ENCODE data around the gene NCEH1. TPM values are rescaled to one million over a fixed set of nuclear protein-coding genes. Genes with fewer than 3 reads are reported as not detected.

The NCEH1 gene
- total and polyA plus RNA-seq, 9 of the 15 experiments (the other 6 are each of a cell fraction or from before 2014, with no cell fraction given) = 1.3 to 5.0 (median 2.8) TPM

GRCh38 chr3:172685331-172686214, 25.3 kb downstream of the NCEH1 start:
- intact Hi-C loops (cut with micrococcal nuclease) = no loop called here
- H3K27me3 ChIP-seq (ENCODE audit: control insufficient read depth in 2 of 2, insufficient read depth in 2 of 2, low read length in 2 of 2) = no peaks in the 10 kb centered on the region
- POLR2A ChIA-PET = interaction anchor here (0.7 to 0.9 kb wide), 2 partner anchors 10 to 228 kb away, joined by 3 read pairs; no protein-coding TSS in a partner anchor
- in situ Hi-C loops (cut with MboI) = no loop called here
- H2AFZ ChIP-seq (ENCODE audit: low read depth, low read length) = no peak overlapping the region
- CTCF ChIA-PET (ENCODE audit: low intra/inter-chr PET ratio) = no interaction called here
- ATAC-seq (no peak), FAIRE-seq (no peak), DNase-seq (ENCODE audit: extremely low read depth in 1 of 4, low spot score in 3 of 4) (no peak)
- no peaks in the 10 kb centered on the region for H3K9me3 ChIP-seq (replicated peaks; ENCODE audit: control insufficient read depth, insufficient read depth, low read depth, low read length)
- no peaks in the 10 kb centered on the region for H3K36me3 ChIP-seq (ENCODE audit: control insufficient read depth, insufficient read depth, low read length)
- BruUV-seq (replicated peaks) = no TSS peak
- H4K20me1 ChIP-seq (replicated peaks; ENCODE audit: control insufficient read depth, insufficient read depth, low read length) = no peaks in the 10 kb centered on the region
- no peak overlapping the region for H3K4me3 ChIP-seq
- H3K9ac ChIP-seq (ENCODE audit: insufficient read depth in 1 of 2, low read depth in 2 of 2, low read length in 2 of 2) = no peak overlapping the region
- WGBS (ENCODE audit: insufficient coverage, low coverage, missing lambda C conversion rate) = 26% methylated on average over 7 of the region's 7 CpGs
- no peak overlapping the region for H3K27ac ChIP-seq (ENCODE audit: extremely low read depth, low read depth, low read length)
- TF ChIP-seq POLR2A (conservative IDR thresholded peaks at IDR 0.05) = no peak
- TF ChIP-seq, protein P1, sequence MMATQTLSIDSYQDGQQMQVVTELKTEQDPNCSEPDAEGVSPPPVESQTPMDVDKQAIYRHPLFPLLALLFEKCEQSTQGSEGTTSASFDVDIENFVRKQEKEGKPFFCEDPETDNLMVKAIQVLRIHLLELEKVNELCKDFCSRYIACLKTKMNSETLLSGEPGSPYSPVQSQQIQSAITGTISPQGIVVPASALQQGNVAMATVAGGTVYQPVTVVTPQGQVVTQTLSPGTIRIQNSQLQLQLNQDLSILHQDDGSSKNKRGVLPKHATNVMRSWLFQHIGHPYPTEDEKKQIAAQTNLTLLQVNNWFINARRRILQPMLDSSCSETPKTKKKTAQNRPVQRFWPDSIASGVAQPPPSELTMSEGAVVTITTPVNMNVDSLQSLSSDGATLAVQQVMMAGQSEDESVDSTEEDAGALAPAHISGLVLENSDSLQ (IDR thresholded peaks at IDR 0.05) = 0 out of 2 replicates have a peak, but pooled peaks have one; percentile 24
- H3K4me1 ChIP-seq (replicated peaks in 1 of 2; ENCODE audit: control insufficient read depth in 2 of 2, insufficient read depth in 2 of 2, low read length in 2 of 2) = peaks cover 0 to 6% of the 10 kb centered on the region in 2 experiments; a peak in 2 of 5 replicates
- no peaks in the 10 kb centered on the region for H3K9me1 ChIP-seq (ENCODE audit: control insufficient read depth, insufficient read depth, low read length)
- no peaks in the 10 kb centered on the region for H3K79me2 ChIP-seq (ENCODE audit: control insufficient read depth, insufficient read depth, low read length)
- no peak overlapping the region for H3K4me2 ChIP-seq (ENCODE audit: insufficient read depth, low read length)

DNA sequence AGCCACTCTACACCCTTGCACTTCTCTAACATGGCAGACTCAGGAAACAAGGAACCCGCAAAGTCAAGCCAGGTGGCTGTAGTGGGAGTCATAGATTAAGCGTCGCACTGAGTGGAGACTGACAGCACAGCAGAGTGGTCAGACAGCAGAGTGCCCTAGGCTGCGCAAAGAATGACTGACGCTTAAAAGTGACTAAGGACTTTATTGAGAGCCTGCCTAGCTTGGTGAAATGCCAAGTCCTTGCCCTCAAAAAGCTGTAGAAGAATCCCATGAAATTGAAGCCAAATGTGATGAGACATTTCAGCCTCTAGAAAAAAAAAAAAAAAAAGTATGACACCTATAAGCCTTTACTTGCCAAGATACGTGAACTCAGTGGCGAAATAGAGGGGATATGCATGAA, 30.2 kb downstream of the NCEH1 start:
- H3K9me3 ChIP-seq (replicated peaks; ENCODE audit: control insufficient read depth, insufficient read depth, low read depth, low read length) = no peaks in the 10 kb centered on the region
- H4K20me1 ChIP-seq (replicated peaks; ENCODE audit: control insufficient read depth, insufficient read depth, low read length) = no peaks in the 10 kb centered on the region
- intact Hi-C loops (cut with micrococcal nuclease) (no loop called here), in situ Hi-C loops (cut with MboI) (no loop called here)
- H3K9ac ChIP-seq (ENCODE audit: insufficient read depth in 1 of 2, low read depth in 2 of 2, low read length in 2 of 2) = no peak overlapping the region
- no peaks in the 10 kb centered on the region for H3K79me2 ChIP-seq (ENCODE audit: control insufficient read depth, insufficient read depth, low read length)
- FAIRE-seq (peak; percentile 11), ATAC-seq (peak; percentile 82), DNase-seq (ENCODE audit: extremely low read depth in 1 of 4, low spot score in 3 of 4) (peak in 2 of 4 experiments; percentile 26 to 49)
- 23% methylated on average over 7 of the region's 7 CpGs for WGBS (ENCODE audit: insufficient coverage, low coverage, missing lambda C conversion rate)
- H3K27ac ChIP-seq (ENCODE audit: extremely low read depth, low read depth, low read length) = no peak overlapping the region
- no peaks in the 10 kb centered on the region; a peak in 1 of 5 replicates for H3K4me1 ChIP-seq (replicated peaks in 1 of 2; ENCODE audit: control insufficient read depth in 2 of 2, insufficient read depth in 2 of 2, low read length in 2 of 2)
- no peak overlapping the region for H2AFZ ChIP-seq (ENCODE audit: low read depth, low read length)
- ChIA-PET POLR2A (no interaction called here), CTCF (ENCODE audit: low intra/inter-chr PET ratio) (no interaction called here)
- H3K4me2 ChIP-seq (ENCODE audit: insufficient read depth, low read length) = no peak overlapping the region
- H3K36me3 ChIP-seq (ENCODE audit: control insufficient read depth, insufficient read depth, low read length) = no peaks in the 10 kb centered on the region
- H3K9me1 ChIP-seq (ENCODE audit: control insufficient read depth, insufficient read depth, low read length) = no peaks in the 10 kb centered on the region
- H3K4me3 ChIP-seq = no peak overlapping the region
- no TSS peak for BruUV-seq (replicated peaks)
- no peaks in the 10 kb centered on the region for H3K27me3 ChIP-seq (ENCODE audit: control insufficient read depth in 2 of 2, insufficient read depth in 2 of 2, low read length in 2 of 2)
- TF ChIP-seq ZBTB12 (CRISPR knock-in tag; IDR thresholded peaks at IDR 0.05) = no peak
- TF ChIP-seq TAF7 (tag; IDR thresholded peaks at IDR 0.05) = no peak
- TF ChIP-seq TCFL5 (CRISPR knock-in tag; conservative IDR thresholded peaks at IDR 0.05) = no peak
- 0 out of 2 replicates have a peak, but pooled peaks have one; percentile 11 for TF ChIP-seq DPF2 (IDR thresholded peaks at IDR 0.05)
- no peak for TF ChIP-seq PCBP1 (IDR thresholded peaks at IDR 0.05; ENCODE audit: low read depth, low read length, poor library complexity, severe bottlenecking)
- TF ChIP-seq, protein P2, sequence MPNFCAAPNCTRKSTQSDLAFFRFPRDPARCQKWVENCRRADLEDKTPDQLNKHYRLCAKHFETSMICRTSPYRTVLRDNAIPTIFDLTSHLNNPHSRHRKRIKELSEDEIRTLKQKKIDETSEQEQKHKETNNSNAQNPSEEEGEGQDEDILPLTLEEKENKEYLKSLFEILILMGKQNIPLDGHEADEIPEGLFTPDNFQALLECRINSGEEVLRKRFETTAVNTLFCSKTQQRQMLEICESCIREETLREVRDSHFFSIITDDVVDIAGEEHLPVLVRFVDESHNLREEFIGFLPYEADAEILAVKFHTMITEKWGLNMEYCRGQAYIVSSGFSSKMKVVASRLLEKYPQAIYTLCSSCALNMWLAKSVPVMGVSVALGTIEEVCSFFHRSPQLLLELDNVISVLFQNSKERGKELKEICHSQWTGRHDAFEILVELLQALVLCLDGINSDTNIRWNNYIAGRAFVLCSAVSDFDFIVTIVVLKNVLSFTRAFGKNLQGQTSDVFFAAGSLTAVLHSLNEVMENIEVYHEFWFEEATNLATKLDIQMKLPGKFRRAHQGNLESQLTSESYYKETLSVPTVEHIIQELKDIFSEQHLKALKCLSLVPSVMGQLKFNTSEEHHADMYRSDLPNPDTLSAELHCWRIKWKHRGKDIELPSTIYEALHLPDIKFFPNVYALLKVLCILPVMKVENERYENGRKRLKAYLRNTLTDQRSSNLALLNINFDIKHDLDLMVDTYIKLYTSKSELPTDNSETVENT (CRISPR knock-in tag; IDR thresholded peaks at IDR 0.05) = no peak
- no peak for TF ChIP-seq ELF2 (CRISPR knock-in tag; IDR thresholded peaks at IDR 0.05)
